Karpas-422 (cell line): ENCODE results near the gene TRPM2. TPM values are rescaled to one million over a fixed set of nuclear protein-coding genes. Genes with fewer than 3 reads are reported as not detected.
"Not testable (repeated sequence)": the region's sequence is repeated elsewhere in the genome, so short reads cannot be mapped to it uniquely, and the experiment has no call there.

Source experiments
- DNase-seq: peaks from one replicate; pipeline ENCODE4 v3.0.0-alpha.2; 2015
- H2AFZ ChIP-seq: fragments of 200-600 bp; sonication (generic); 2 replicates; pipeline ENCODE4 v1.6.1; 2014; ENCODE audit warnings: antibody characterized with exemption, low read length, mixed read lengths
- H3K27ac ChIP-seq: fragments of 200-600 bp; sonication (generic); 2 replicates; pipeline ENCODE4 v1.5.1; 2014; ENCODE audit warnings: mild to moderate bottlenecking, low read length, moderate library complexity
- H3K27me3 ChIP-seq: fragments of 200-600 bp; sonication (generic); 2 replicates; pipeline ENCODE4 v1.6.1; 2014; ENCODE audit warnings: low read length, mixed read lengths
- H3K36me3 ChIP-seq: fragments of 200-600 bp; sonication (generic); 2 replicates; pipeline ENCODE4 v1.6.1; 2014; ENCODE audit warnings: low read length, mixed read lengths; ENCODE audit not compliant: insufficient read depth
- H3K4me1 ChIP-seq: fragments of 200-600 bp; sonication (generic); 2 replicates; pipeline ENCODE4 v1.6.1; 2014; ENCODE audit warnings: mild to moderate bottlenecking, low read length, mixed read lengths
- H3K4me2 ChIP-seq: fragments of 200-600 bp; sonication (generic); 2 replicates; pipeline ENCODE4 v1.6.1; 2014; ENCODE audit warnings: low read length, low read depth, mild to moderate bottlenecking; ENCODE audit not compliant: poor library complexity, severe bottlenecking
- H3K4me3 ChIP-seq: fragments of 200-600 bp; sonication (generic); 2 replicates; pipeline ENCODE4 v1.5.1; 2014; ENCODE audit warnings: mild to moderate bottlenecking, antibody characterized with exemption, low read length, mixed read lengths
- H3K79me2 ChIP-seq: fragments of 200-600 bp; sonication (generic); 2 replicates; pipeline ENCODE4 v1.6.1; 2014; ENCODE audit warnings: mild to moderate bottlenecking, low read length, mixed read lengths
- H3K9ac ChIP-seq: fragments of 200-600 bp; sonication (generic); 2 replicates; pipeline ENCODE4 v1.6.0; 2014; ENCODE audit warnings: low read length
- H3K9me2 ChIP-seq: fragments of 200-600 bp; sonication (generic), shearing (Covaris generic); replicated peaks from 2 replicates; pipeline ENCODE4 v1.6.0; 2014; ENCODE audit warnings: mild to moderate bottlenecking, low read length, moderate library complexity; ENCODE audit not compliant: insufficient read depth
- H3K9me3 ChIP-seq: fragments of 300-700, 200-600 bp; sonication (generic); 2 replicates; pipeline ENCODE4 v1.6.1; 2014; ENCODE audit warnings: low read length, mixed read lengths
- H4K20me1 ChIP-seq: fragments of 200-600 bp; sonication (generic); 2 replicates; pipeline ENCODE4 v1.6.1; 2014; ENCODE audit warnings: mild to moderate bottlenecking, antibody characterized with exemption, low read length, low read depth; ENCODE audit not compliant: insufficient read depth
- total RNA-seq: library from RNA; depleted of rRNA; stranded (reverse); fragments of >200 nt; shearing (Covaris generic); gene quantifications from 2 replicates; pipeline ENCODE4 v1.2.3, GENCODE V29; 2014; ENCODE audit warnings: low replicate concordance

Gene TRPM2
- total RNA-seq, 1 experiment from 2014 or later: not detected

DNA sequence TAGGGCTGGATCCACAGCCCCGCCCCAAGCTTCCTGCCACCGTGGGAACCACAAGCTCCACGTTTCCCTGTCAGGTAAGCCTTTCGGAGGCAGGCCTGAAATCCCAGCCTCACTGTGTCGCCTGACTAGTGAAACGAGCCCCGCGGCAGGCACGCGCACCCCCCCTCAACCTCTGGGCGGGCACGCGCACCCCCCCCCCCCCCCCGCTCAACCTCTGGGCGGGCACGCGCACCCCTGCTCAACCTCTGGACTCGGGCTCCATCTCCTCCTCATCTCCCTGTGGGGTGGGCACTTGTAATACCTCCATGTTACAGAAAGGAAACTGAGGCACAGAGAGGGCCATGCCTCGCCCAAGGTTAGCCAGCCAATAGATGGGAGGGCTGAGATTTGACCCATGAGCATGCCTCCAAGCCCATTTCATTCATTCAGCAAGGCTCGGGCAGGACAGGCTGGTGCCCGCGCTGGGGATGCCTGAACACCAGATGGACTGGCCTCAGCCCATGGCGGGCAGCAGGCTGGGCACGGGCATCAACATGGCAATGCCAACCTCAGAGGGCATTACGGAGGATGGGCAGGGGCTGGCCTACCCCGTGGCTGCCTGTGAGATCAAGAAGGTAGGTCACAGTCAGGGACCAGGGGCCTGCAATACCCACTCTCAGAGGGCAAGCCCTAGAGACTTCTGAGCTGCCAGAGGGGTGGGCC, 18.9 kb upstream of the TRPM2 start:
- Histone ChIP-seq H3K9me3 (no peaks in the 10 kb centered on the region), H3K4me1 (peaks cover 16% of the 10 kb centered on the region), H4K20me1 (peaks cover 3% of the 10 kb centered on the region; the same call in 1 of the 2 replicates), H3K4me3 (no peak overlapping the region), H2AFZ (no peak overlapping the region), H3K27me3 (no peaks in the 10 kb centered on the region), H3K79me2 (no peaks in the 10 kb centered on the region), H3K9ac (no peak overlapping the region), H3K4me2 (no peak overlapping the region), H3K36me3 (no peaks in the 10 kb centered on the region), H3K27ac (no peak overlapping the region), H3K9me2 (no peaks in the 10 kb centered on the region)
- no peak for DNase-seq

DNA sequence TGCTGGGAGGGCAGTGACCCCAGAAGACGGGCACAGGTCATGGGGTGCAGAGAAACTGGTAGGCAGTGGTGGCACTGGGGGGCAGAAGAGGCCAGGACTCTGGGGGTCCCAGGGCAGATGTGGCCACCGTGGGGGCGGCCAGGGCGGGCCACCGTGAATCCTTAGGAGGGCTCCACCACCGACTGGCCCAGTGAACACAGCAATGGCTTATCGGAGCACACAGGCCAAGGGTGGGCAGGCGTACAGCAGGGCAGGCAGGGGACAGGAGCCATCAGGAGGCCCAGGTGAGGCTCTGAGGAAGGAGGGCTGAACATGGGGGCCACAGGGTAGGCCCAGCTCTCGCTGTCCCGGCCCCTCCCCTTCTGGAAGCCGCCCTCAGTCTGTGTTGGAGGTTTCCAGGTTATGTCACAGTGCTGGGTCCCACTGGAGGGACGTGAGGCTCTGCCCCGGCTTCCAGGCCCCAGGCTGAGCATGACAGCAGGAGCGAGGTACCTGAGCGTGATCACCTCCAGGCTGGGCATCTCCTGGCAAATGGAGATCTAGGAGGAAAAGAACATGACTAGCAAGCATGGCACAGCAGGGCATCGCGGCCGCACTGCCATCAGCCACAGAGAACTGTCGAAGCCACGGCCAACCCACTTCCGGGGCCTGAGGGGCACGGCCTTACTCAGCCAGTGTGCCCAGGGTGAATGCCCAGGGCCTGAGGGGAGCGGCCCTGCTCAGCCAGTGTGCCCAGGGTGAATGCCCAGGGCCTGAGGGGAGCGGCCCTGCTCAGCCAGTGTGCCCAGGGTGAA, 18.0 kb upstream of the TRPM2 start:
- Histone ChIP-seq H3K4me1 (peaks cover 24% of the 10 kb centered on the region), H3K79me2 (no peaks in the 10 kb centered on the region), H3K9me2 (no peaks in the 10 kb centered on the region), H2AFZ (no peak overlapping the region), H3K27me3 (no peaks in the 10 kb centered on the region), H3K4me3 (no peak overlapping the region), H3K4me2 (no peak overlapping the region), H3K9me3 (no peaks in the 10 kb centered on the region), H4K20me1 (peaks cover 3% of the 10 kb centered on the region; the same call in 1 of the 2 replicates), H3K27ac (no peak overlapping the region), H3K9ac (no peak overlapping the region), H3K36me3 (no peaks in the 10 kb centered on the region)
- no peak for DNase-seq

DNA sequence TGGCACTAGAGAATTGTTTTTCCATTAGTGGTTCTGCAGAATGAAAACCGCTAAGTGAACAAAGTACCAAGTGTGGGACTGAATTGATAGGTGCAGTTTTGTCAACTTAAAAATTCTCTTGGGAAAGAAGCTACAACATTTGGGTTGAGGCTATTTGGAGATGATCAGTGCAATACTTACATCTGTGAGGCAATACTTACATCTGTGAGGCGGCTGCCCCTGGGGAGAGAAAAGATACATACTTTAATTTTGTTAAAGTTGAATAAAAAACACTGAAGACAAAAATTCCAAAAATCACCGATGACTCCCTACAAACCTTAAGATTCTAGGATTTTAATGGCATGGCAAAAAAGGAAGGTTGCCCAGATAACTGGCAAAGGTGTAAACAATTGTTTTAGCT, 16.0 kb upstream of the TRPM2 start:
- no peaks in the 10 kb centered on the region for H3K9me3 ChIP-seq
- H3K4me2 ChIP-seq: no peak overlapping the region
- no peak overlapping the region for H2AFZ ChIP-seq
- H3K9ac ChIP-seq: no peak overlapping the region
- H4K20me1 ChIP-seq: peaks cover 3% of the 10 kb centered on the region; the same call in 1 of the 2 replicates
- H3K9me2 ChIP-seq: no peaks in the 10 kb centered on the region
- no peaks in the 10 kb centered on the region for H3K79me2 ChIP-seq
- peaks cover 24% of the 10 kb centered on the region for H3K4me1 ChIP-seq
- DNase-seq: no peak
- no peaks in the 10 kb centered on the region for H3K36me3 ChIP-seq
- no peak overlapping the region for H3K4me3 ChIP-seq
- H3K27ac ChIP-seq: no peak overlapping the region
- no peaks in the 10 kb centered on the region for H3K27me3 ChIP-seq

DNA sequence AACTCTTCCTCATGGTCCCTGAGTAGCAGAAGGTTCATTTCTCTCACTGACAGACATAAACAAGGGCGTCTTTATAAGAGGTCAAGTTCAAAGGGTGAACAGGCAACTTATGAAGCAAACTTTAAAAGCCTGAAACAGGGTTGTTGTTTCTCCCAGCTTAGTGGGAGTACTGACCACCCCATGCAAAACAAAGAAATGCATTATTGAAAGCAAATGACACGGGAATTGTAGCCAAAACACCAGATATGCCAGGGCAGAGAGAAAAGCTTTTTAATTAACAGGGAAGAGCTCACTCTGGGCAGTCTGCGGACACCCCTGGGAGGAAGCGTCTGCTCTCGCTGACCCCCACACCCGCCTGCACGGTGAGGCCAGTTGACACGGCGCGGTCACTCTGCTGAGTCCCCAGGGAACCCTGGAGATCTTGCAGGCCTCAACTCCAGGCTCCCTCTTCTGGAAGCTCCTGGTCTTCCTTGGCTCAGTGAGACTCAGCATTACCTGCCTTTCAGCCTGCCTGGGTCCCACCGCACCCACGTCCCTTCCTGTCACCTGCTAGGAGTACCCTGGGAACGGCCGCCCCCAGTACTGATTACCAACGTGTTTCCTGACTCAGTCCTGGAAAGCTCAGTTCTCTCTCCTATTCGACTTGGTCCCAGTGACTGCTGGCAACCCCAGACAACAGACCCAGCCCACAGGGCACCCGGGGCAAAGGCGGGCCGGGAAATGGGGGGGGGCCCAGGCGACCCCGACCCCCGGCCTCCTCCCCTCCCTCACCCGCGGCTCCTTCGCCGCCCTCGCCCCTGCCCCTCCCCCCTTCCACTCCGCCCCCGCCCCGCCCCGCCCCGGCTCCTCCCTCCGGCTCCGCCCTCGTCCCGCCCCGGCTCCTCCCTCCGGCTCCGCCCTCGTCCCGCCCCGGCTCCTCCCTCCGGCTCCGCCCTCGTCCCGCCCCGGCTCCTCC, 15.2 kb upstream of the TRPM2 start:
- Histone ChIP-seq H3K79me2 (no peaks in the 10 kb centered on the region), H3K27me3 (no peaks in the 10 kb centered on the region), H3K36me3 (no peaks in the 10 kb centered on the region), H4K20me1 (peaks cover 3% of the 10 kb centered on the region; the same call in 1 of the 2 replicates), H3K4me3 (peak overlapping the region; percentile 53; the same call in 1 of the 2 replicates), H3K9me2 (no peaks in the 10 kb centered on the region), H3K4me2 (peak overlapping the region; percentile 58), H3K9me3 (no peaks in the 10 kb centered on the region), H3K9ac (no peak overlapping the region), H3K4me1 (peaks cover 24% of the 10 kb centered on the region), H3K27ac (no peak overlapping the region), H2AFZ (no peak overlapping the region)
- peak; percentile 50 for DNase-seq

DNA sequence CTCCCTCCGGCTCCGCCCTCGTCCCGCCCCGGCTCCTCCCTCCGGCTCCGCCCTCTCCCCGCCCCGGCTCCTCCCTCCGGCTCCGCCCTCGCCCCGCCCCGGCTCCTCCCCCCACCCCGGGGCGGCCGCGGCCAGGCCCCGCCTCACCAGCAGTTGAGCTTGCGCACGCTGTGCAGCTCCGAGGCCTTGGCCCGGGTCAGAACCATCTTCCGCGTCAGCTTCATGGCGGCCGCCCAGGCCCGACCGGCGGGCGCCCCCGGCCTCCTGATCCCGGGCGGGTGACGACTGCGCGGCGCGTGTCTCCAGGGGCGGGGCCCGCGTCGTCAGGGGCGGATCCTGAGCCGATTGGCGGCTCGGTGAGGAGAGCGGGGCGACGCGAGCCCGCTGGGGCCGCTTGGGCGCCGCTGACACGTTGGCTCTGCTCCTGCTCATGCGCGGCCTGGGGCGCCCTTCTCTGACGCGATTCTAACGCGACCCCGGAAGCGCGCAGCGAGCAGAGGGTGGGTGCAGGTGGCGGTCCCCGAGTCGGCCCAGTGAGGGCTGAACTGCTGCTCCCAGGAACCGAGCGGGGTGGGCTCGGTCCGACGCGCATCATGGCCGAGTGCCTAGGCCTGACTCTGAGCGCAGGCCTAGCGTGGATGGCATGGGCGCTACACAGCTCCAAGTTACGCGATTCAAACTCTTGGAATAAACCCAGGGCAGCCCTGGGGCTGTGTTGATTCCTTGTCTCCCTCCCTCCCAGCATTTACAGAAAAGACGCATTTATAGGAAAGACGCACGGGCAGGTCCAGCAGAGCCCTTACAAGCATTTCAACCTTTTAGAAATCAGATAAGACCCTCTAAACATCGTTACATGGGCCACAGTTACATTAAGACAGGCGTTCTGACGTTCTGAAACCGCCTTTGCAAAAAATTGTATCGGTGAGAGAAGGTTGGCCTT, 14.2 kb upstream of the TRPM2 start, which contains the start of gene CFAP410:
CFAP410 (minus strand) TSS at position 420 of the 940 bp plus-strand sequence; CDS start at position 224, 196 bp downstream.
- H3K27ac ChIP-seq: peak within 1 kb of the TSS; percentile 80
- no peaks in the 10 kb centered on the region for H3K79me2 ChIP-seq
- no peaks in the 10 kb centered on the region for H3K9me2 ChIP-seq
- no peaks in the 10 kb centered on the region for H3K27me3 ChIP-seq
- H3K36me3 ChIP-seq: no peaks in the 10 kb centered on the region
- peaks cover 3% of the 10 kb centered on the region; the same call in 1 of the 2 replicates for H4K20me1 ChIP-seq
- peaks cover 17% of the 10 kb centered on the region for H3K4me1 ChIP-seq
- peak within 1 kb of the TSS; percentile 97 for H3K9ac ChIP-seq
- H2AFZ ChIP-seq: no peak within 1 kb of the TSS
- peak within 1 kb of the TSS; percentile 96 for H3K4me3 ChIP-seq
- H3K4me2 ChIP-seq: peak within 1 kb of the TSS; percentile 95
- peak; percentile 98 for DNase-seq
- H3K9me3 ChIP-seq: no peaks in the 10 kb centered on the region

DNA sequence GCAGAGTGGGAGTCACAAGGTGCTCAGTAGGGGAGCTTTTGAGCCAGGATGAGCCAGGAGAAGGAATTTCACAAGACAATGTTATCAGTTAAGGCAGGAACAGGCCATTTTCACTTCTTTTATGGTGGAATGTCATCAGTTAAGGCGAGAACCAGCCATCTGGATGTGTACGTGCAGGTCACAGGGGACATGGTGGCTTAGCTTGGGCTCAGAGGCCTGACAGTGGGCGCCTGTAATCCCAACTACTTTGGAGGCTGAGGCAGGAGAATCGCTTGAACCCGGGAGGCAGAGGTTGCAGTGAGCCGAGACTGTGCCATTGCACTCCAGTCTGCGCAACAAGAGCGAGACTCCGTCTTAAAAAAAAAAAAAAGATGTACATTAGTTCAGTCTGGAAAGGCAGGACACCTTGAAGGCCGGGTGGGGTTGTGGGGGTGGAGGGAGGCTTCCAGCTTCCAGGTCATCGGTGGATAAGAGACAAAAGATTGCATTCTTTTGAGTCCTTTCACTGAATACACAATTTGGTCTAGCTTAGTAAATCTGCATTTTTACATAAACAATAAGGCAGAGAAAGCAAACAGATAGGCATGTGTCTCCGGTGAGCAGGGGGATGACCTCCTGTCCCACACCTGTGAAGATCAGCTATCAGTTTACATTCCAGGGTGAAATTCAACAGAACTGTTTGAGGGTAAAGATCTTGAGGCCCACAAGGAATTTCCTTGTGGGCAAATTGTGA, 11.5 kb upstream of the TRPM2 start:
- H3K9ac ChIP-seq, H4K20me1 ChIP-seq, H3K27me3 ChIP-seq, H2AFZ ChIP-seq, H3K9me2 ChIP-seq, H3K36me3 ChIP-seq, H3K9me3 ChIP-seq, H3K27ac ChIP-seq, DNase-seq, H3K4me3 ChIP-seq, H3K79me2 ChIP-seq, H3K4me2 ChIP-seq: not testable (repeated sequence)
- peaks cover 17% of the 10 kb centered on the region for H3K4me1 ChIP-seq

DNA sequence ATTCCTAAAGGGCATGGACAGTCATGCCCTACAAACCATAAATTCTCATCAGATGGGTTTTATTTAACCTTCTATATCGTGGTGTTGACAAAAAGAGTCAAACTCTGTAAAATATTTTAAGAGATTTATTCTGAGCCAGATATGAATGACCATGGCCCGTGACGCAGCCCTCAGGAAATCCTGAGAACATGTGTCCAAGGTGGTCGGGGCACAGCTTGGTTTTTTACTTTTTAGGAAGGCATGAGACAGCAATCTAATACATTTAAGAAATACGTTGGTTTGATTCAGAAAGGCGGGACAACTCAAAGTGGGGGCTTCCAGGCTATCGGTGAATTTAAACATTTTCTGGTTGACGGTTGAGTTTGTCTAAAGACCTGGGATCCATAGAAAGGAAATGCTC, 10.4 kb upstream of the TRPM2 start:
- H3K79me2 ChIP-seq, H3K9me3 ChIP-seq, DNase-seq, H3K4me3 ChIP-seq, H3K36me3 ChIP-seq, H4K20me1 ChIP-seq, H3K4me2 ChIP-seq, H3K9me2 ChIP-seq, H3K27ac ChIP-seq, H3K9ac ChIP-seq, H2AFZ ChIP-seq, H3K27me3 ChIP-seq: not testable (repeated sequence)
- H3K4me1 ChIP-seq: peaks cover 13% of the 10 kb centered on the region
